Epidermal melanocyte (primary cell): ENCODE data around the gene RPTOR.
"Not testable (repeated sequence)": the region's sequence is repeated elsewhere in the genome, so short reads cannot be mapped to it uniquely, and the experiment has no call there.

Source experiments
- DNase-seq: peaks from one replicate; pipeline ENCODE4 v3.0.0; 2011; ENCODE audit warnings: low spot score; ENCODE audit not compliant: insufficient read length

The RPTOR gene

GRCh38 chr17:80811181-80812105 is 266.8 kb downstream of the RPTOR start:
- DNase-seq: no peak

- no peak for DNase-seq
Observed at GRCh38 chr17:80812362-80813088, 267.9 kb downstream of the RPTOR start.

GRCh38 chr17:80813318-80813717 is 268.7 kb downstream of the RPTOR start:
- DNase-seq: no peak

- no peak for DNase-seq
Observed at GRCh38 chr17:80814491-80814890, 269.9 kb downstream of the RPTOR start.

GRCh38 chr17:80815151-80815681 is 270.6 kb downstream of the RPTOR start:
- DNase-seq: no peak

- DNase-seq: not testable (repeated sequence)
Observed at GRCh38 chr17:80815718-80816117, 271.1 kb downstream of the RPTOR start.

DNA sequence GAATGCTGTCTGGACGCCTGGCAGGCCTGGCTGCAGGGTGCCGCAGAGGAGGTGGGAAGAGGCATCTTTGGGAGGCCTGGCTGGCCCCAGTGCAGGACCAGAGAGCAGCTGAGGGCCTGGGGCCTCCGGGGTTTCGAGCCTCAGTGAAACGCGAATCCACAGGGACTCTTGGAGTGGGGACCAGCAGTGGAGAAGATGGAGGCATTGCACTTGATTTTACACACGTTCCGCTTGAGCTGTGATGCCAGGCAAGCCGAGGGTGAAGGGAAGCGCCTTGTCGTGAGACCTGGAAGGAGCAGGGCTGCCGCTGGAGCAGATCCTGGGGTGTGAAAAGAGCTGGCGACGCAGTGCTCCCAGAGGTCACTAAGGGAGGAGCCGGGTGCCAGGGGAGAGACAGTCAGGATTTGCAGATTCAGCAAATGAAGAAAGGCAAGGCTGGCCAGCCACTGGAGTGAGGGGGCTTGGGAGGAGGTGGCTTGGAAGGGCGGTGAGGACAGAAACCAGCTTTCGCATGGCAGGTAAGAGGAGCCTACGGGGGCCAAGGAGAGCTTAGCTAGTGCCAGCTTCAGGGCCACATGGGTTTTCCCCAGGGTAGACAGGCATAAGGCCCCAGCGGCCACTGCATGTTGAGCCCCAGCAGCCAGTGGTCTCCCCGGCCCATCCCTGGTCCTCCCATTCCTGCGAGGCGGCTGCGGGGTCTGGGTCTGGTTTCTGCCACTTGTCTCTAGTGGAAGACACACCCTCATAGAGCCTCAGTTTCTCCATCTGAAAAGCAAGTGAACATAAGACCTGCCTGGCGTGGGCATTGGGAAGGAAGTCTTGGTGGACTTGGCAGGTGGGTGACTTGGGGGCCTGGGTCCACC is 271.8 kb downstream of the RPTOR start:
- DNase-seq: no peak

DNA sequence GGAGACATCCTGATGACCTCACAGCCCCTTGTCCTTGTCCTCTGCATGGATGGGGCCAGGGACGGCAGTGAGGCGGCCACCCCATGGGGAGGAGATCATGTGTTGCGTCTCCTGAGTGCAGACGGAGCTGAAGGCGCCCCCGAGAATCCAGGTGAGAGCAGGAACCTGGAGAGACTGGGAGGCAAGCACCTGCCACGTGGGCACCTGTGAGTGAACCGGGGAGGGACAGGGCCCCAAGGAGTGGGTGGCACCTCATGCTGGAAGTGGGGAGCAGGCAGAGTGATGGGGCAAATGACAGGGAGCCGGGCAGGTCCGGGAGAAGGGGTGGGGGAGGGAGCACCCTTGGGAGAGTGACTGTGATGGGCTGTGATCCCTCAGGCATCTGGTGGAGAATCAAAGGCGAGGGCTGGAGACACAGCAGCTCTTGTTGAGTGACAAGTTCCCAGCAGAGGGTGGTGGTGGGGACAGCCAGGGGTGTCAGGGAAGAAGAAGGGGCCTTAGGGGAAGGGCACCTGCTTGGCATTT is 272.7 kb downstream of the RPTOR start:
- no peak for DNase-seq

GRCh38 chr17:80817861-80818260 is 273.2 kb downstream of the RPTOR start:
- no peak for DNase-seq

DNA sequence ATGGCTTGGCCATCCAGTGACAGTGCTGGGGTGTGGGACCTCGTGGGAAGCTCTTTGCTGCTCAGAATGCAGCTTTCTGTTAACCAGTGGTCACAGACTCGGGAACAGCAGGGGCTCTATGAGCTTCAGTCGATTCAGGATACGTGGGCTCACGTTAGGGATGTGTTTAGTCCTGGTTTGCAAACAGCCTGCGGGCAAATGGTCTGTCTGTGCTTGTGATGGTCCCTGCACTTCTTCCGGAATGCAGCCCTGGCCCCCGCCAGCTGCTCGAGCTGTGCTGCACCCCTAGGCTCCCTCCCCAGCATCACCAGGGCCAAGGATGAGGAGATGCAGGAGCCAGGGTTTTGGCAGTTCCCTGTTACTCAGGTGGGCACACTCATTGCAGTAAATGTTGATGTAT is 274.2 kb downstream of the RPTOR start:
- DNase-seq: no peak

DNA sequence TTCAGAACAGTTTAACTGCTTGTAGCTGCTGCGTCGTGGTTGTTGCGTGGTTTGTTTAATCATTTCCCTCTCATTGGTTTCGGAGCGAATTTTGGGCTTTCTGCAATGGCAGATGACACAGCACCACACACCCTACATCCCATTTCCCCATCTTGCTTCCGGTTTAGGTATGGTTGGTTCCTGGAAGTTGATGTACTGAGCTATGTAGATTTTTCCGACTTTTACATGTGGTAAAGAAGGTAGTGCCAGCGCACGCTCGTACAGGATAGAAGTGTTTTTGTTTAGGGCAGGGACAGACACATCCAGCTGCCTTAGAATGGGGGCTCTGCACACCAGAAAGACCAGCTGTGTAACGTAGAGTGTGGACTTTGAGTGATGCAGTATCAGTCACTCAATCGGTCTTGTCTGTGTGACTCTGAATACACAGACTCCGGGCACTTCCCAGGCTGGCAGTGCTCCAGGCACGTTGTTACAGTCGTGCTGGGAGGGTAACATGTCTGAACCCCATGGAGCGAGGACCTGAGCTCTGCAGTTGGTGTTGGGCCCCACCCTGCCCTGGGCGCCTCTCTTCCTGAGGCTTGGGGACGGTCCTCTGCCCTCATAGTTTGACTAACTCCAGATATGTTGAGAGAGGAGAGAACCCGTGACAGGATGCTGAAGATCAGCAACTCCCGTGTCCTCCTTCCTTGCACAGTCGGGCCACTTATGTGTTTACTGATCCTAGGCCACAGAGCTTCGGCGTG is 275.0 kb downstream of the RPTOR start:
- no peak for DNase-seq

GRCh38 chr17:80820331-80820730 is 275.7 kb downstream of the RPTOR start:
- DNase-seq: no peak

GRCh38 chr17:80821546-80821945 is 276.9 kb downstream of the RPTOR start:
- DNase-seq: no peak

DNA sequence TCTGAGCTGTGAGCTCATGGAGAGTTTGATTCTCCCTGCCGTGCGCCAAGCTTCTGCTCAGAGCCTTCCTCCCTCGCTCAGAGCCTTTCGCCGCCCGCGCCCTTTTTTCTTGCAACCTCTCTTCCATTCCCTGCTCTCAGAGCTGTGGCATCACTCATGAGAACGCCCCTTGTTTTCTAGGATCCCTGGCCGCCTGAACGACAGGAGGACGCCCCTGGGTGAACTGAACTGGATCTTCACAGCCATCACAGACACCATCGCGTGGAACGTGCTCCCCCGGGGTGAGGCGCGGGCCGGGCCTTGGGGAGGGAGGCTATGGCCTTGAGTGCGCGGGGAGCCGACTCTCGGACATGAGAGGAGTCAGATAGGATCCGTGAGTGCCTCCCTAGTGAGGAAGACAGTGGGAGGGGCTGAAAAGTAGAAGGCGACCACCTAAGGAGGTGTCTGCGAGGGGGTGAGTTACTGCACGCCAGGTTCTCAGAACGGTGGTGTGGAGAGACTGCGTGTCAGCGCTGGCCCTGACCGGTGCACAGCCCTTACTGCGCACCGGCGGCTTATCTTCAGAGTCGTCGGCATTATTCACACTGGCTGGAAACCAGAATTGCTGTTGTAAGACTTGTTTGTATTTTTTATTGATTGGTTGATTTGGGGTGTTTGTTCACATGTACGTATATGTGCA is 277.5 kb downstream of the RPTOR start:
- DNase-seq: no peak

DNA sequence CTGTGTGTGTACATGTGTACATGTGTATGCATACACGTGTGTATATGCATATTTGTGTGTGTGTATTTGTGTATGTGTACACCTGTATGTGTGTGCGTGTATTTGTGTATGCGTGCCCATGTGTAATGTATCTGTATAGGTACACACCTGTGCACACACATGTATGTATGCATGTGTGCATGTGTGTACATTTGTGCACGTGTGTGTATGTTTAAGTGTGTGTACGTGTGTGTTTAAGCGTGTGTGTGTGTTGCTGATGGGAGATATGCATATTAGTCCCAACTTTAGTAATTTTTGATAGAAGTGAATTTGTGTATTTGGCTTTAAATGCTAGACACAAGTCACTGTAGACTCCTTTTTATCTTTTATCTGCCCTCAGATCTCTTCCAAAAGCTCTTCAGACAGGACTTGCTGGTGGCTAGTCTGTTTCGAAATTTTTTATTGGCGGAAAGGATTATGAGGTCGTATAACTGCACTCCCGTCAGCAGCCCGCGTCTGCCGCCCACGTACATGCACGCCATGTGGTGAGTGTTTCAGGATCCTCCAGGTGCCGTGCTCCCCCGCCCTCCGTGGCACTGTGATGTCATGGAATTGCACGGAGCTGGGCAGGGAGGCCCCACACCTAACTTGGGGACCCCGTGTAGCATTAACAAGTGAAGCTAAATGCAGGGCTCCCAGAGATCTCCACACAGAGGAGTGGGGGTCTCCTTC is 278.2 kb downstream of the RPTOR start:
- DNase-seq: no peak

DNA sequence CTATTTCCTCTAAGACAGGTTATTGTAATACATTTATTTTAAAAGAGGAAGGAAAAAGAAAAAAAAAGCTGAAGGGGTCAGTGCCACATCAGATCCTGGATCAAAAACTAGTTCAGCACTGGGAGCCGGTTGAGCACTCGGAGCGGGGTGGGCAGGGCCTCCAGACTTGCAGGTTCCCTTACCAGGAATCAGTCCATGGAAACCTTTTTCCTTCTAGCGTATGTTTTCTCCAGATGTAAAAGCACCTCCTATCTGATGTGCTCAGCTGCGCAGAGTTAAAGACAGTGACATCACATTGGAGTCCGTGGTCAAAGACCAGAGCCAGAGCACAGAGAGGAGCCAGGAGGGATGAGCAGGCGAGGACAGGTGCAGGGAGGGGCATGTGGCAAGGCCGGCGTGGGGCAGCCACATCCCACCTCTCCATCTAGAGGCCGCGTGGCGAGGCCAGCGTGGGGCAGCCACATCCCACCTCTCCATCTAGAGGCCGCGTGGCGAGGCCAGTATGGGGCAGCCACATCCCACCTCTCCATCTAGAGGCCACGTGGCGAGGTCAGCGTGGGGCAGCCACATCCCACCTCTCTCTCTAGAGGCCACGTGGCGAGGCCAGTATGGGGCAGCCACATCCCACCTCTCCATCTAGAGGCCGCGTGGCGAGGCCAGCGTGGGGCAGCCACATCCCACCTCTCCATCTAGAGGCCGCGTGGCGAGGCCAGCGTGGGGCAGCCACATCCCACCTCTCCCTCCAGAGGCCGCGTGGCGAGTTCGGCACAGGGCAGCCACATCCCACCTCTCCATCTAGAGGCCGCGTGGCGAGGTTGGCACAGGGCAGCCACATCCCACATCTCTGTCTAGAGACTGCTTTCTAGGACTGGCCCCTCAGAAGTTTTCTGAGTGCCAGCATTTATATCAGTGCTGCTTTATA is 280.2 kb downstream of the RPTOR start:
- DNase-seq: no peak

DNA sequence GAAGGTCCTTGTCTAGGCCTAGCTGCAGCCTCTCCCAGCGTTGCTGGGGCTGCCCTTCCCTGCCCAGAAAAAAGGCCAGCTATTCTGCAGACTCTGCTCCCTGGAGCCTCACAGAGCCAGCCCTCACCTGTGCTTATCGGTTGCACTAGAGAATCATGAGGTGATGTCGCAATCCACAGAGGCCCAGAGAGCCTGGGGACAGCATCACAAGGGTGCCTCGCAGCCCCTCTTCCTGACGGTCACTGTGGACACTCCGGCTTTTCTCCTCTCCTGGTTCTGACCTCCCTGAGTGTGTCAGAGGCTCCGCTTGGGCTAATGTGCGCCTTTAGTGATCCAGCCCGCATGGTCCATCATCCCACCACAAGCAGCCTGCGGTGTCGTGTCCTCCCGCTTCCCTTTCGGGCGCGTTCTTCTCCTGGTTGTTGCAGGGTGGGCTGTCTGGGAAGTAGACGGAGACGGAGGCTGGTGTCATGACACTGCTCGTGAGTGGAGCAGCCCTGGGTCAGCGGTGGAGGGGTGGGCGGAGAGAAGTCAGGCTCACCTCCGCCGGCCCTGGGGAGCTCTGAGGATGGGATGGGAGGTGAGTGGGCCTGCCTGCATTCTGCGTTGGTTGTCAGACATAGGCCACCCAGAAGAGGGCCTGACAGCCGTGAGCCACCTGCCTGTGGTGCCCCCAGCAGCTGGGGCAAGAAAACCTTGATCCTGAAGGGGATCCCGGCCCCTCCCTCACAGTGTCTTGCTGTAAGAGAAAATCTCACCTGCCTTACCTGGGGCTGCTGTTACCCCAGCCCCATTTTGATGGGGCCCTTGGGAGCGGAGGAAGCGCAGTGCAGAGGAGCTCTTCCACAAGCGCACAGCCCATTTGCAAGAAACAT is 281.1 kb downstream of the RPTOR start:
- DNase-seq: no peak
